Transverse colon (tissue), 4 donors: Measurements from ENCODE around the gene LRRC37A. TPM values are rescaled to one million over a fixed set of nuclear protein-coding genes. Genes with fewer than 3 reads are reported as not detected.
"Not testable (repeated sequence)": the region's sequence is repeated elsewhere in the genome, so short reads cannot be mapped to it uniquely, and the experiment has no call there.

Experiments used
- DNase-seq: peaks from one replicate; pipeline ENCODE4 v3.0.0-alpha.2; 2019
- H3K27ac ChIP-seq, 4 donors: fragments of 200-600 bp; sonication (generic); 2 replicates each; pipeline ENCODE4 v1.5.1; 2016 to 2018; ENCODE audit warnings: inconsistent platforms in 4 of 4
- H3K27me3 ChIP-seq: fragments of 200-600 bp; sonication (generic); 2 replicates; pipeline ENCODE4 v1.5.1; 2017; ENCODE audit warnings: inconsistent platforms
- H3K36me3 ChIP-seq, 4 donors: fragments of 200-600 bp; sonication (generic); 2 replicates each; pipeline ENCODE4 v1.5.1; 2017 to 2019; ENCODE audit warnings: inconsistent platforms in 4 of 4
- H3K4me1 ChIP-seq, 4 donors: fragments of 200-600 bp; sonication (generic); 2 replicates each; pipeline ENCODE4 v1.5.1; 2017 to 2020; ENCODE audit warnings: inconsistent platforms in 4 of 4
- H3K4me3 ChIP-seq, 4 donors: fragments of 200-600 bp; sonication (generic); 1 replicate in 1 of 4; 2 replicates in 3 of 4; pipeline versions ENCODE4 v1.5.1 to v1.6.1; 2017 to 2019; ENCODE audit warnings: inconsistent platforms in 4 of 4
- H3K9me3 ChIP-seq, 2 donors: fragments of 200-600 bp; sonication (generic); 2 replicates each; pipeline ENCODE4 v1.5.1; 2017 to 2019; ENCODE audit warnings: inconsistent platforms in 2 of 2
- EP300 ChIP-seq: sonication (generic); formaldehyde crosslinking; IDR thresholded peaks from one replicate; pipeline ENCODE4 v1.6.1; 2017; ENCODE audit warnings: antibody characterized with exemption, low read depth
- POLR2A ChIP-seq: fragments of 450-650 bp; IDR thresholded peaks from one replicate; pipeline ENCODE4 v1.6.1; 2016; ENCODE audit warnings: antibody characterized with exemption, mild to moderate bottlenecking, moderate library complexity
- POLR2AphosphoS5 ChIP-seq, 3 donors: sonication (generic); formaldehyde crosslinking; IDR thresholded peaks; one replicate each; pipeline ENCODE4 v1.6.1; 2016; ENCODE audit warnings: antibody characterized with exemption in 3 of 3
- WGBS, 2 donors: methylation state at CpG; one replicate each; pipeline ENCODE4 v1.1.5; 2018; ENCODE audit warnings: low coverage in 1 of 2; 5-methylcytosine and 5-hydroxymethylcytosine counted together
- in situ Hi-C, 4 donors: fragments of 200-750 bp; cut with MboI; loops; one replicate each; pipeline versions ENCODE4 v1.15.0 to v1.15.1; 2017; ENCODE audit warnings: low sequenced_read_pairs in 3 of 4, low pct_ligation_motif_present in 1 of 4, low pct_unique_long_range_greater_than_20kb in 1 of 4
- intact Hi-C: fragments of 100-400 bp; cut with DNase I; formaldehyde crosslinking; loops from one replicate; pipeline ENCODE4 v1.15.1; 2023; ENCODE audit warnings: low total_unique reads
- total RNA-seq, 4 donors: library from RNA; depleted of rRNA; stranded (reverse); fragments of >200 nt; gene quantifications; one replicate each; pipeline ENCODE4 v1.1.0, GENCODE V29; 2016
- TF ChIP-seq, protein P1 (sequence below), 5 experiments: fragments of 200-600 bp in 3 of 5; fragments of 450-650 bp in 2 of 5; sonication (generic) in 3 of 5; IDR thresholded peaks; 1 replicate in 2 of 5; 2 replicates in 3 of 5; pipeline ENCODE4 v1.5.1; 2016 to 2017; ENCODE audit warnings: antibody characterized with exemption in 5 of 5, inconsistent platforms in 3 of 5, mild to moderate bottlenecking in 2 of 5, moderate library complexity in 1 of 5

The LRRC37A gene
- total RNA-seq, 4 donors from 2014 or later, result 1.1 to 7.0 (median 2.5) TPM

DNA sequence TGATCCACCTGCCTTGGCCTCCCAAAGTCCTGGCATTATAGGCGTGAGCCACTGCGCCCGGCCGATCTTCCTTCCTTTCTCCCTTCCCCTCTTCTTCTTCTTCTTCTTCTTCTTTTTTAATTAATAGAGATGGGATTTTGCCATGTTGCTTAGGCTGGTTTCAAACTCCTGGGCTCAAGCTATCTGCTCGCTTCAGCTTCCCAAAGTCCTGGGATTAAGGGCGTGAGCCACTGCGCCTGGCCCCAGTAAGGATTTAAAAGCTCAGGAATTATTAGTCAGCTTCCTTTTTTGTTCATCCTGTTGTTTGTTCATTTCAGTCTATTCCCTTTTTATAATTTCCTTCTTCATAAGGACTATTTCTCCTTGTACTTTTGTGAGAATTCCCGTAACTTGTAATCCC is 32.7 kb upstream of the LRRC37A start:
- Histone ChIP-seq H3K9me3 (no peaks in the 10 kb centered on the region), H3K27ac (no peak overlapping the region), H3K4me1 (peaks cover 0 to 10% (median 7%) of the 10 kb centered on the region in 4 donors), H3K4me3 (no peak overlapping the region), H3K36me3 (no peaks in the 10 kb centered on the region), H3K27me3 (no peaks in the 10 kb centered on the region)
- 90 to 92% methylated on average over 4 to 8 of the region's 8 CpGs for WGBS, 2 donors
- TF ChIP-seq, protein P1, sequence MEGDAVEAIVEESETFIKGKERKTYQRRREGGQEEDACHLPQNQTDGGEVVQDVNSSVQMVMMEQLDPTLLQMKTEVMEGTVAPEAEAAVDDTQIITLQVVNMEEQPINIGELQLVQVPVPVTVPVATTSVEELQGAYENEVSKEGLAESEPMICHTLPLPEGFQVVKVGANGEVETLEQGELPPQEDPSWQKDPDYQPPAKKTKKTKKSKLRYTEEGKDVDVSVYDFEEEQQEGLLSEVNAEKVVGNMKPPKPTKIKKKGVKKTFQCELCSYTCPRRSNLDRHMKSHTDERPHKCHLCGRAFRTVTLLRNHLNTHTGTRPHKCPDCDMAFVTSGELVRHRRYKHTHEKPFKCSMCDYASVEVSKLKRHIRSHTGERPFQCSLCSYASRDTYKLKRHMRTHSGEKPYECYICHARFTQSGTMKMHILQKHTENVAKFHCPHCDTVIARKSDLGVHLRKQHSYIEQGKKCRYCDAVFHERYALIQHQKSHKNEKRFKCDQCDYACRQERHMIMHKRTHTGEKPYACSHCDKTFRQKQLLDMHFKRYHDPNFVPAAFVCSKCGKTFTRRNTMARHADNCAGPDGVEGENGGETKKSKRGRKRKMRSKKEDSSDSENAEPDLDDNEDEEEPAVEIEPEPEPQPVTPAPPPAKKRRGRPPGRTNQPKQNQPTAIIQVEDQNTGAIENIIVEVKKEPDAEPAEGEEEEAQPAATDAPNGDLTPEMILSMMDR (IDR thresholded peaks at IDR 0.05), result no peak
- no peak for TF ChIP-seq POLR2AphosphoS5 (IDR thresholded peaks at IDR 0.05)
- no peak for TF ChIP-seq POLR2A
- no peak for TF ChIP-seq EP300
- in situ Hi-C loops, result loop anchor here in 3 of 4 donors (25.0 kb wide), 1 partner anchor 675 kb away; no protein-coding TSS in a partner anchor
- intact Hi-C loops, result no loop called here
- DNase-seq, result no peak

DNA sequence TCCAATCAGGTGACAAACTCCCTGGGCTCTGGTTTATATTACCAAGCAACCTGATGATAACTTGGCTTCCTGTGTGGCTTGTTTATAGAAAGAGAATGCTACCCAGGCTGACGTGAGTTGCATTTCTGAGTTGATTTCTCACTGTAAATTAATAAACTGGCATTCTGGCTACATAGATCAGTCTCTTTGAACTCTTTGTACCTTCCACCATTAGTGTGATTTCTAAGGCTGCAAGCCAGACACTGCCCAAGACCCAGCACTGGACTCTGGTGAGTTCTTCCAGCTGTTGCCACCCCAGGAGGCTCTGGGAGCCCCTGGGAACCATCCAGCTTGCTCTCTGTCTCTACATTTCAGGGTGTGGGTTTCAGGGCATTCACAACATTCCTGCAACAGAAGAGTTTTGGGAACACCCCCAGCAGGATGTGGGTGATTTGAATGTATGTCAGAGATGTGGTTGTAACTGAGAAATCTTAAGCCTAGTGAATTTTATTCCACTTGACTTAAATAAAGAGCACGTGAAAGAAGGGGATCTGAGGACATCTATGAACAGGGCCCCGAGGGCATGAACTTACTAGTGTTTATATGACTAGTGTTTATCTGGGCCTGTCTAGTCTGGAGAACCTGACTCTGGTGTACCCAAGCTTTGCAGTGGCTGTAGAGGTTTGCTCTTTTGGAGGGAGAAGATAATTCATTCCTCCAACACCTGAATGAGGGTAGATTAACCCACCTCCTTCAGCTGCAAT is 30.3 kb upstream of the LRRC37A start:
- WGBS, 2 donors, result 37 to 67% methylated on average over 1 to 3 of the region's 3 CpGs
- no peaks in the 10 kb centered on the region for H3K9me3 ChIP-seq
- TF ChIP-seq, protein P1 (IDR thresholded peaks at IDR 0.05), result no peak
- no peak for TF ChIP-seq EP300
- no peak for TF ChIP-seq POLR2A
- TF ChIP-seq POLR2AphosphoS5 (IDR thresholded peaks at IDR 0.05), result no peak
- in situ Hi-C loops, result loop anchor here in 3 of 4 donors (25.0 kb wide), 1 partner anchor 677 kb away; no protein-coding TSS in a partner anchor
- no peak for DNase-seq
- no peaks in the 10 kb centered on the region for H3K36me3 ChIP-seq
- intact Hi-C loops, result no loop called here
- no peak overlapping the region for H3K4me3 ChIP-seq
- H3K4me1 ChIP-seq, result peaks cover 0 to 17% (median 7%) of the 10 kb centered on the region in 4 donors
- no peaks in the 10 kb centered on the region for H3K27me3 ChIP-seq
- peak overlapping the region in 2 of 4 donors; percentile 32 to 36 for H3K27ac ChIP-seq

DNA sequence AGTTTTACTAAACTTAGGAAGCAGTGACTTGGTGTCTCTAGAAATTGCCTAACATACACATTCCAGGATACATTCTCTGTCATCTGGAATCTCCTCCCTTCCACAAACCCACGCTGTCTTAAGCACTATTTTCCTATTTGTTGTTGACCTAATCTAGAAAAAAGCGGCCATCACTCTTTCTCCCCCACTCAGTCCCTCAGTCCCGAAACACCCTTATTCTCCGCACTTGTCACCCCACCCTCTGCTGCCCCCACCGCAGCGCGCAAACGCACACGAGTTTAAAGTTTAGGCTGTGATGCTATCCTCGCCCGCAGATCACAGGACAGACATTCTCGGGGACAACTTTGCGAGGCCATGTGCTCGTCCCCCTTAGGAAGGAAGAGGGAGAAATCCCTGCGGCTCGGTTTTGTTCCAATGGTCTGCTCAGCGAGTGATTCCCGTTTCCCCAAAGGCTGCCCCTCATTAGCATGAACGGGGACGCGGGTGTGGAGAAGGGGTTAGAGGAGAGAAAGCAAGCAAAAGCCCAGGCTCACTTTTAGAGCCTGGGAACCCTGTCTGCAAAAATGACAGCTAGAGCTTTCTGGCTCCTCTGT is 28.8 kb upstream of the LRRC37A start:
- DNase-seq, H3K27me3 ChIP-seq, H3K36me3 ChIP-seq, intact Hi-C loops, H3K9me3 ChIP-seq: not testable (repeated sequence)
- peak overlapping the region; percentile 29 to 59 (median 41) for H3K4me3 ChIP-seq
- H3K4me1 ChIP-seq, result peaks cover 0 to 17% (median 7%) of the 10 kb centered on the region in 4 donors
- WGBS, 2 donors, result 23 to 46% methylated on average over 4 to 21 of the region's 21 CpGs
- in situ Hi-C loops, result loop anchor here in 3 of 4 donors (25.0 kb wide), 1 partner anchor 679 kb away; no protein-coding TSS in a partner anchor
- H3K27ac ChIP-seq, result peak overlapping the region; percentile 91 to 98 (median 96)

DNA sequence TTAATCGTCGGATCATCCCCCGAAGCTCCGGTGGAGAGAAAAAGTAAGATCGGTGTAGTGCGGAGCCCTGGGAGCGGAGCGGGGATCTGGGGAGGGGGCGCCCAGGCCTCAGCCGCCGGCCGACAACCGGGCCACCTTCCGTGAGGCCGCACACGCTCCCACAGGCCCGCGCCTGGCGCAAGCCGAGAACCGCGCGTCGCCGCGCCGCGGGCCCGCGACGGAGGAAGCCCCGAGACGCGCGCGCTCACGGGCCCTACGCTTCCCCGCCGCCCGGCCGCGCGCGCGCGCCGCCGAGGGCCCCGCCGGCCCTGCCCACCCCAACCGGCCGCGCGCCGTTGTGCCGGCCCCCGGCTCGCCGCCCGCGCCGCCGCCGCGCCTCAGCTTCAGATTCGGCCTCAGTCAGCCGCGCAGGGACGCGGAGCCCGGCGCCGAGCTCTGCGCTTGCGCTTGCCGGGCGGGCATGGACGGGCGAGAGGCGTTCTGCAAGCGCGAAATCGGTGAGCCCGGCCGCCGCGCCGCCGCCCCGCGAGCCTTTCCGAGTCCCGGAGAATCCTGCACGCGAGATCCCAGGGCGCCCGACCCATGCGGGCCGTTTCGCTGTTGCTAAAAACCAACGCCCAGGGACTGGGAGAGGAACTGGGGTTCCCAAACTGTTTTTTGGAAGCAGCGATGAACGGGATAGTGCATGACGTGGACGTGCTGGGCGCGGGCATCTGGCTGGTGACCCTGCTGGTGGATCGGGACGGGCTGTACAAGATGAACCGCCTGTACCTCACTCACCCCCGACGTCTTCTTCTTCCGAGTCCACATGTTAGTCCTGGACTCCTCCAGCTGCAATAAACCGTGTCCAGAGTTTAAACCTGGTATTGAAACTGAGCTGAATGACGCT is 28.0 kb upstream of the LRRC37A start:
- H3K27me3 ChIP-seq, result no peaks in the 10 kb centered on the region
- in situ Hi-C loops (loop anchor here in 3 of 4 donors (25.0 kb wide), 1 partner anchor 680 kb away; no protein-coding TSS in a partner anchor), intact Hi-C loops (no loop called here)
- no peaks in the 10 kb centered on the region for H3K9me3 ChIP-seq
- H3K36me3 ChIP-seq, result no peaks in the 10 kb centered on the region
- WGBS, 2 donors, result 0 to 7% methylated on average over 3 to 88 of the region's 116 CpGs
- peak; percentile 87 for DNase-seq
- no peak for TF ChIP-seq EP300
- TF ChIP-seq POLR2AphosphoS5 (IDR thresholded peaks at IDR 0.05), result peak in 2 of 3 donors; percentile 53 to 71
- no peak for TF ChIP-seq POLR2A
- TF ChIP-seq, protein P1 (IDR thresholded peaks at IDR 0.05), result peak in 1 of 5 experiments; percentile 32
- peak overlapping the region; percentile 52 to 86 (median 65) for H3K4me3 ChIP-seq
- H3K27ac ChIP-seq, result peak overlapping the region; percentile 91 to 98 (median 96)
- peaks cover 0 to 17% (median 7%) of the 10 kb centered on the region in 4 donors for H3K4me1 ChIP-seq
